ENCODE results near the gene AKT1.

GRCh38 chr14:104796687-104797081 is 1.1 kb upstream of the AKT1 start:
- TF ChIP-seq ZNF143 (CRISPR knock-in tag; IDR thresholded peaks at IDR 0.05), result no peak
- no peak for TF ChIP-seq ETV6 (CRISPR knock-in tag; conservative IDR thresholded peaks at IDR 0.05)
- no peak for TF ChIP-seq MZF1 (CRISPR knock-in tag; IDR thresholded peaks at IDR 0.05; ENCODE audit: borderline replicate concordance)
- TF ChIP-seq E2F1 (CRISPR knock-in tag; IDR thresholded peaks at IDR 0.05), result no peak
- no peak for TF ChIP-seq ZNF414 (CRISPR knock-in tag; IDR thresholded peaks at IDR 0.05)
- TF ChIP-seq TBP (CRISPR knock-in tag; IDR thresholded peaks at IDR 0.05), result no peak
- no peak for TF ChIP-seq PHF8 (CRISPR knock-in tag; IDR thresholded peaks at IDR 0.05)
- no peak for TF ChIP-seq CTCF (CRISPR knock-in tag; IDR thresholded peaks at IDR 0.05)
